Activated CD4-positive, CD25-positive, alpha-beta regulatory T cell treated with anti-CD3 and anti-CD28 coated beads, Interleukin-2, amount 50 U/mL, for 72 hours (primary cell): ENCODE measurements around the gene EFL1.
"Not testable (repeated sequence)": the region's sequence is repeated elsewhere in the genome, so short reads cannot be mapped to it uniquely, and the experiment has no call there.

Experiments
- DNase-seq: peaks from one replicate; pipeline ENCODE4 v3.0.0; 2021

Gene EFL1

DNA sequence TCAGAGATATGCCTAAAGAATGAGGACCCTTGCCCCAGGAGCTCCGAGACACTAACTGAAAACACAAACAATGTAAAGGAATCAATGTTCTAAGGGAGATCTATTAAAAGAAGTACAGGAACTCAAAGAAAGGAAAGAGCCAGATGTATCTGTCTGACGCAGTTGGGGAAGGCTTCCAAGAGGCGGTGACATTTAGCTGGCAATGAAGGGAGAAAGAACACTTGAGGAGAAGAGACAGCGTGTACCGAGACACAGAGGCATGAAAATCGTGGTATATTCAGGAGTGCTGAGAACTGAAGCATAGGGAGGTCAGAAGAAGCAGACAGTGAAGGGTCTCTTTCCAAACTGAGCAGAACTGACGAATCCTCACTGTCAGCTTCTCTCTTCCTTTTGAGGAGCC lies 66.7 kb downstream of the EFL1 start:
- not testable (repeated sequence) for DNase-seq

DNA sequence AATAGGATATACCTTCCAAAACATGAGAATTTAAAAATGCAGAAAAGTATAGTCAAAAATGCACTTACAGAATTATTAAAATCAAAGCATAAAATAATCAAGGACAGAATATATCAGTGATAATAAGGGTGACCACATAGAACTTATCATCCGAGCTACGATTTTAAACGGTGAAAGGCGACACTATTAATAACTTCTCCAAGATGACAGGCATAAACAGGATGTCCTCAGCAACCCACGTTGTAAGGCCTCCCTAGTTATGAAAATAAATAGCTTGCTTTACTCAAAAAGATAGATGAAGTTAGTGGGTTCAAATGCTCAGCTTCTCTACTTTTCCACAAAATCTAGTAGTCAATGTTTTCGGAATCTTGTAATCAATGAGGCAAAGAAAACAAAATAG lies 68.0 kb downstream of the EFL1 start:
- not testable (repeated sequence) for DNase-seq

DNA sequence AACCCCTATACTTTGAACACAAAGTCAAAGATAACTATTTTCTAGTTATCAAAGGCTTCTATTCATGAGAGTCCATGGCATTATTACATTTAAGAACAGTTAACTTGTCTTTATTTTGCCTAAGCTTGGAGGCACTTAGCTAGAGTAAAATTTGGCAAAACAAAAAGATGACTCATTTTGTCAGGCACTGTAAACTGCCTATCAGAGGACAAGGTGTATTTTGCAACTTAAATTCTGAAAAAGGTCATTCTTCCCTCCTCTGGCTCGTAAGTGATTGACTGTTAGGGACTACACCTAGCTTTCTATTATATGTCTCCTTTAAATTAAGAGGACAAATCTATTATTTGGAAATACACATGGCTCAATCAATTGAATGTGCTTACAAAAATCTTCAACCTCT lies 69.1 kb downstream of the EFL1 start:
- not testable (repeated sequence) for DNase-seq

DNA sequence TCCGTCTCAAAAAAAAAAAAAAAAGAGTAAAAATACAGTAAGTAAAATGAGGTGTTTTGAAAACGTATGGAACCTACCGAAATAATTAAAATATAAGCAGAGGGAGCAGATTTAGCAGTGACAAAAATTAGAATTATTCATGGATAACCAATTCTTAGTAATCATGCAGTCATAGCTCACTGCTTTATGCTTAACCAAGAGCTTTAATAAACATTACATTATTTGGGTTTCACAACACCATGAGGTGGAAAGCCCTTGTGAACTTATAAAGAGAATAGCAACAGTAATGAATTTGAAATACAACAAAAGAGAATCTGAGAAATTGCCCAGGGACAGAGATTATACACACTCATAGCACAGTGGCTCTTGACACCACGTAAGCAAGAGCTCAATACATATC lies 70.1 kb downstream of the EFL1 start:
- DNase-seq: not testable (repeated sequence)

DNA sequence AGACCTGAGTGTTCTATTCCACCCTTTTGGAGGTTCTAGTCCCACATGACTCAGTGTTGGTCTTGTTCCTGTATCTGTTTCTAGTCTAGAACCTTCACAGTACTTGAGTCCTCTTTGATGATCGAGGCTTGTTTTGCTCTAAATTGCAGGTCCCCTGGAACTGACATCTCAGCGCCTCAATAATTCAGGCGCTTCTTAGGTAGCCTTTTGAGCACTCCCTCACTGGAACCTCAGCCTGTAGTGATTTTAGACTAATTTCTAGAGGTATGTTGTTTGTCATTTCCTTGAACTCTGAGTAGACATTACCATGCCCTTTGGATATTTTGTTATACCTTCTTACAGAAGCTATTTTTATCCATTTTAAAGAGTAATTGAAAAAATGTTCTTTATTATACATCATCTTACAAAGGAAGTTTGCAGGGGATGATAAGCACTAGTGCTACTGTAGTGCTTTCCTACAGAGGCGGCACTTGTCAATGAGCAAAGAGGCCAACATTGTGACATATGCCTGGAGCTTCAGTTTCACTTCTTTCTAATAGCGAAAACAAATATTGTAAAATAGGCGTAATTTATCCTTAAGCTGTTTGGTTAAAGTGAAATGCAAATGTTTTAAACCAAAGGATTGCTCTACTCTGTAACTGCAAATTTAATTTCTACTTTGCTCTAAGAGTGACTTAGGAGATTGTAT lies 75.7 kb downstream of the EFL1 start:
- no peak for DNase-seq

DNA sequence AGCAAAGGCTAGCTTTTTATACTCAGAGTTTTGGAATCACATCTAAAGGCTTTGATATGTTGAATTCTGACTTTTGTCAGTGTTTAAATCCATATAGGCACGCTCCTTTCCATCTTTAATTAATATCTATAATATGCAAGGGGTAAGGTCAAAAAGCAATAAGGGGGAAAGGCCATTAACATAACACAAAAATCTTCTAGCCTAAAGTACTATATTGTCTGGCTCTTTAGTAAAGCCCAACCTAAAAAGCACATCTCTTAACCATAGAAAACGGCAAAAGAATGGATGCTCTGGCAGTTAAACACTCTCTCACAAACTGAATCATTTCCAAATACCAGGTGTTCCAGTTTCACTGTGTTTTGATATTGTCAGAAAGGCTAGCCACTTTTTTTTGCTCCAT lies 76.4 kb downstream of the EFL1 start:
- DNase-seq: no peak

DNA sequence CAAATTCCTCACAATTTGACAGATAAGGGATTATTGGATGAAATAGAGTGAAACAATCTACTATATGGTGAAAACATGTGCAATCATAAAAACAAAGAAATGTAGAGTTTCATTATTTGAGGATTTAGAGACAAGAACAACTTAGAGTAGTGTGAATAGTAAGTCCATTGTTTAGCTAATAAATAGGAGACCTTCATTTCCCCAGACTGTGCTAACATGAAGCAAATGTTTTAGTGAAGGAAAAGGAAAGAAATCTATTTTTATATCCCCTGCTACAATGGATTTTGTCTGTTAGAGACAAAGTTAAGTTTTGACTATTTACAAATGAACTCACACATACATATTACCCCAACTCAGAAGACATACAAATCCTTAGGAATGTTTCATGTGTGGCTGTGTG lies 77.8 kb downstream of the EFL1 start:
- DNase-seq: no peak

DNA sequence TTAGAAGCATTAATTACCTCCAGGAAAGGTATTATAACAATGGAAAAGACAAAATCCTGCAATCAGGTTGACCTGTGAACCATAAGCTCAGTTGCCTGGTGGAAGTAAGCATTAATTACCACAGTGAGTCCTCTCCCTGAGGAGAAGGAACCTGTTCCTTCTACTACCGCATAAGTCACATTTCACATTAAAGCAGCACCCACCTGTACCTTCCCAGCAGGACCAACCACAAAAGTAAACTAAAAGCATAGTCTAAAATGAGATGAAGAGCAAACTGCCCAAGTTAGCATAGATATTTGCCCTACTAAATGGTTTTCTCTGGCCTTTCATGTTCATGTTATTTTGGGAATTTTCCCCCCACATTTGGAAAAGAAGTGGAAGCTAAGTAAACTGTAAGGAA lies 78.2 kb downstream of the EFL1 start:
- no peak for DNase-seq

DNA sequence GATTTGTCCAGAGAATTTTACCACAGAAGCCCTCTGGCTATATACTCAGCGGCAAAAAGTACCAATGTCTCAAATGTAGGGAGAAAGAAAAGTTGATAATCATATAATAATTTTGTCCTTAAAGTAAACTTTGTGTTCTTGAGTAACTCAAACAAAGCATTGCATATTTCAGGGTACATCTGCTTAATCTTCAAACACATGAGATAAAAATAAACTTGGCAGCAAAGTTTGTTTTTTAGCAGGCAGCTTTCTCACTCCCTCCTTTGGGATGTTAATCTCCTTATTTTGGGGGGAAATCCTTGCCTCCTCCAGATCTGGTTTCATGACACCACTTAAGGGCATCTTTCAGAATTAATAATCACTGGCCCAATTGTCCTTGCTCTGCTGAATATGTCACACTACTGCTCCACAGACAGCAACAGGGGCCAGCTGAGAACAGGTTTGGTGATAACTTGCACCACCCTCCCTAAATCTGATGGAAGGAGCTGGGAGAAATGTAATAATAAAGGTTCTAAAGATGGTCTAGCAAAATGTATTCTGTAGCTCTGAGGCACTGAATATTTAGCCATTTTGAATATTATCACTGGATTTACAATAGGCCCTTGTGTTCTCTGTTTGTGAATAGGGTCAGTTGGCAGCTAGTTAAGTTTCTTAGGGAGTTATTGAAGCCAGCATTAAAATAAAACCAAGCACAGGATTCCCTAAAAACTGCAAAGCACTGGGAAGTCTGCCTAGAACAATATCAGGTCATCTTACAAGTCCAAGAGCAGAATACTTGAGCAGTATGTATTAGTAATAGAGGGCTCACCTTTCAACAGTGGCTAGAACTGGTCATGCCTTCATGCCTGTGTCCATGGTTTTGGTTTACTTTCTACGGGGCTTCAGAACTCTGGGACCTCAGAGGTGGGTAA lies 79.2 kb downstream of the EFL1 start:
- no peak for DNase-seq

DNA sequence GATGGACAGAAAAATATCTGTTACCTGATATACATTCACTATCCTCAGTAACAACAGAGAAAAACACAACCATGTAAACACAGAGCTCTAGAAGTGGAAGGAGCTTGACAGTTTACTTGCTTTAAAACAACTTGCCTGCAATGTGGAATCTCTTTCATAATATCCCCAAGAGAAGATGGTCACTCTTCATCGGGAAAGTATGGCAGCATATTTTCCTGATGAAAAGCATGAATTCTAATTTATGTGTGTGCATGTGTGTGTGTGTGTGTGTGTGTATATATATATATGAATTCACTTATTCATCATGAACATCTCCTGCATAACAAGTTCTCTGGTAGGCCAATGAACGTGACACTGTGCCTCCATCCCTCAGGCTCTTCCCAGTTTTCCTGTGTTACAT lies 81.2 kb downstream of the EFL1 start:
- DNase-seq: no peak

DNA sequence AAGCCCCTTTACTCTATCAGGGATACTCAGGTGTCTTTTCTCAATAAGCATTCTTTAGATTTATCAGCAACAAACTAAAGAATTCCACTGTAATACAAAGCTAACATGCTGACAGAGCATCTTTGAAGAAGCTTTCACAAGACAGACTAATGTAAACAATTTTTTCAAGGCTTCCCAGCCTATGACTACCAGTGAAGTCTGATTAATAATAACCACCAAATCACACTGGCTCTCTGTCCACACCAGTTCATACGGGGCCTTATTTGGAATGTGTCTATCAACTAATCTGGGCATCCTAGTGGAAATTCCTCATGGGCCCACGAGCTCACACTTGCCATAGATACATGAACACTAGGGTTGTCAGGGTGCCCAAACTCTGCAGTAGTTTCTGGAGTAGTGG lies 84.5 kb downstream of the EFL1 start:
- DNase-seq: no peak

DNA sequence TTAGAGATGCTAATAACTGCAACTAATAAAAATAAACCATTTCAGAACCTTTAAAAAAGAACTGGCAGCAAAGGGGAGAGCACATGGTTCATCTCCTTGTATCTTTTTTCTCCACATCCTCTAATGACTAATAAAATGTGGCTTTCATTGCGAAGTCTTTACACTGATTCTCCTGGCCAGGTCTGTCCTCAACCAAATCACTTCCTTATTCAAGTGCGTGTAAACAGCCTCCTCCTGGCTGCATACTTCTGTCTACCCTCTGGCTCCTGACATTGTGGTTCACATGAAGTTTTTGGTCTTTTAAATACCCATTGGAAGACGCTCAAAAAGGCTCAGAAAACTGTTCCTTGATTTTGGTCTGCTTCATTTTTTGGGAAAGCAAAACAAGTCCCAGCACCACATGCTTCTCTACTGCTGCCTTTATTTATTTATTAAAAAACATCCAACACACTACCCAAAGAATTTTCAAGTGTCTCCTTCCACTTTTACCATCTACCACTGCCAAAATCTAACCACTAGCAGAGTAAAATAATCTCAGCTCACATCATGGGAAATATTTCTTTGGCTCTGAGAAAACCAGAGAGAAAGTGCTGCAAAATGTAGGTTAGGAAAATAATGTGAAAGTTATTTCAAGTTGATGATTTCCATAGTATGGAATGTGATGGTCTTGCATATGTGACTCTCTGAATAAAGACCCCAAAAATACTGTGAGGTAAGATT lies 85.1 kb downstream of the EFL1 start:
- DNase-seq: no peak

DNA sequence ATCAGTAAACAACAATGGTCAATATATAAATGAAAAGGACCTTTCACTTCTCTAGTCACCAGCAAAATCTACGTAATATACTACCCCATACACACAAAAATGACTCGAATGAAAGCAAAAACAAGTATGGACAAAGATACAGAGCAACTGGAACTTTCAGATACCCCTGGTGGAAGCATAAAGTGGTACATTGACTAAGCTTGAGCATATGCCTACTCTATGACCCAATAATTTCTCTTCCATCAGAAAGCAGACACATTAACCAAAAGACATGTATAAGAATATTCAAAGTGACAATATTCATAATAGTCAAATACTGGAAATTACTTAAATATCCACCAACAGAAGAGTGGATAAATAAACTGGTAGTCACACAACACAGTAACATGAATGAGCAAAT lies 86.0 kb downstream of the EFL1 start:
- DNase-seq: no peak

DNA sequence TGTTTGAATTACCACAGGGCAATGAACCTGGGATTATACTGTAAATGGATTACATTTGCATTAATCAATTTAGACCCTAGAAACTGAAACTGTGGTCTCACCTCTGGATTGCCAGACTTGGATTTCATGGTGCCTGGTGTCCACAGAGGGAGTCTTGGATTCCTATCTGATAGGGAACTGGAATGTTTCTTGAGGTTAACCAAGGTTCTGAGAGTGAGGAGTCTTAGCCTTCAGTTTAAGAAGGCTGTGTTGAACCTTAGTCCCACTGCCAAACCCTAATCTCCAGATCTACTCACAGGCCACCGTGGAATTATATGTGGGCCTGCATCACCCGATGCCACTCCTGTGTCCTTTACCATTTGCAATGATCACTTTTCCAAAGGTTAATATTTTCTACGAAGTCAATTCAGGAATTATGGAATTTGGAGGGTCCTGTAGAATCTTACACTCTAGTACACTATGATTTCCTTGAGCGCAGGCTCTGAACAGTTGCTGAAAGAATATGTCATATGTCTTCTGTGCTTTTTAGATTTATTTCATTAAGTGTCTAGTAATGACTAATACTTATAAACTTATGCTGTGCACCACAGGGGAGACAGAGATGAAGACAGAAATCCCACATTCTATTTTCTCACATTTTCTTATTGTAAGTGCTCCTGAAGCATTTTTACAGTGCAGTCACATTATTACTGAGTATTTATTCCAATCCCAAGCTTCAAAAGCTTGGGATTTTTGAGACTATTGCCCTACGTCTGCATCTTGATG lies 87.9 kb downstream of the EFL1 start:
- no peak for DNase-seq

DNA sequence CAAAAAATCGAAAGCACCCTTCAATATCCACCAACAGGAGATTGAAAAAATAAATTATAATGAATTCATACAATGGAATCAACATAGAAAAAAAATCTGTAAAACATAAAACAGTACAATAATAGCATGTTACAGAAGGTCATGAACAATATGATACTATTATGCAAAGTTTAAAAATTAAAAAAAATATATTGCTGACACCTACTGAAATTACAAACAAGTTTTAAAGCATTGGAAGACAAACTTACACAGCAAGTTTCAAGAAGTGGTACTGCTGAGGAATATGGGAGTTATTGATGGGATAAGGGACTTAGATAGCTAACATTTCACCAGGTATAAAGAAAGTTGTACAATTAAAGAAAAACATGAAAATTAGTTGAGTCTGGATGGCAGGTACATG lies 89.4 kb downstream of the EFL1 start:
- DNase-seq: no peak

DNA sequence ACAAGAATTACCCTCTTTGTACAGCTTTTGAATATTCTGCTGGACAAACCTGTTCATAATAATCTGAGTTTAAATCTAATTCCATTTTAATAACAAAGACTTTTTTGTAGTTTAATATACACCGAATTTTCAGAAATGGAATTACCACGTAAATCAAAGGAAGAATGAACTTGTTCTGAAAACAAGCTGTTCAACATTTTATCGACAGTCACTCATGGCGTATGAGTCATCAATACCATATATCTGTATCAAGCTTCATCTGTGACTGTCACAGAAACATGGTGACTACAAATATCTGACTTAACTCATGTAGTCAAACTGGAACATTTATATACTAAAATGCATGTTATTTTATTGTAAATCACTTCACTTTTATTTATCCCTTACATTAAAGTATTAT lies 90.0 kb downstream of the EFL1 start:
- DNase-seq: no peak

DNA sequence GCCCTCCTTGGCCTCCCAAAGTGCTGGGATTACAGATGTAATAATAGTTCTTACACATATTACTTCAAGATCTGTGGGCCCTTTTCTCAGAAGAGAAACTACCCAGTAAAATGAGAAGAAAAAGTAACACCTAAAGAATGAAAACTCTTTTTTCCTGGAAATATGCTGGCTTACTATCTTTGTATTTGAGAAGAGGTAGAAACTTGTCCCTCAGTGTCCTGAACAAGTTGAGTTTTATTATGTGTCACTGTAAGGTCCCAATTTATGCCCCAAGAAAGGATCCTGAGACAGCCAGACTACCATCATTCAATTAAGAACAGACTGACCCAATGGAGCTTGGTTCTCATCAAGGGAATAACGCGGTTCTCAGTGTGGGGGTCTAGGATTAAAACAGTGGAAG lies 93.8 kb downstream of the EFL1 start:
- no peak for DNase-seq

DNA sequence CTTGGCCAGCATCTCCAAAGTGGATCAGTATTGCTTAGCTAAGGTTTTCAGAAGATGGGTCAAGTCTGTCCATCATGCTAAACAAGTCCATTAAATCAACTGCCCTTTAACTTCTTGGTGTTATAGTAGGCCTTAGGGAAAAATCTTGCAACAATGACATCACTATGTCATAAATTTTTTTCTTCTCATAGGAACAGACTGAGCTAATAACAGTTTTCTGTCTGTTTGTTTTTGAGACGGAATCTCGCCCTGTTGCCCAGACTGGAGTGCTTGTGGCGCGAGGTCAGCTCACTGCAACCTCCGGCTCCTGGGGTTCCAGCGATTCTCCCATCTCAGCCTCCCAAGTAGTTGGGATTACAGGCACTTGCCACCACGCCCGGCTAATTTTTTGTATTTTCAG lies 94.2 kb downstream of the EFL1 start:
- no peak for DNase-seq

DNA sequence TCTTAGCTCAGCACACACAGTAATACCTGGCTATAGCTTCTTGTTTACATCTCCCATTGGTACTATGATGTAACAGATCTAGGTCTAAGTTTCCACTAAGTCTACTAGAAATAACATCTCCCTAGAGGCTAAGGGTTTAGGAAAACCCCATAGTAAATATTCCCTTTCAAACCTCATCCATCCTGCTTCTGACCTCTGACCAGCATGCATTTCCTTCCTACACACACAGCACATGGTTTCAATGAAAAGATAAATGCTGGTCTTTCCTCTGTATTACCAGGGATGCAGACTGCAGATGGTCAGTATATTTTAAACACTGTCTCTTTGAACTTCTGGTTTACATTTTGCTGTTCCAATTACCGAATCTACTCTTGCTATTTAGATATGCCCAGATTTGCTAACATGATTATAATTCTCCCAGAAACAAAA lies 96.6 kb downstream of the EFL1 start:
- DNase-seq: no peak

DNA sequence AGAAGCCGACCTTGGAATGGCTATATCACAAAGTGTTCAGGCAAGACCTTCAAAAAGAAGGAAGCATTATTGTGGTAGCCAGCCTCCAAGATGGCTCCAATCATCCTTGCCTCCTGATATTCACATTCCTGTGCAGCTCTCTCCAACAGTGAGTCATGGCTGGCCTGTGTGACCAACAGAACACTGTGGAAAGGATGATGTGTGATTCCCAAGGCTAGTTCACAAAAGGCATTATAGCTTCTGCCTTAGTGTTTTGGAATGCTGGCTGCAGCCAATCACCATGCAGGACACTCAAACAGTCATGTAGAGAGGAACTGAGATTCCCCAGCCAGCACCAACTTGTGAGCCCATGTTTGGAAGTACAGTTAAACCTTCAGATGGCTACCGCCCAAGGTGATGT lies 102.6 kb downstream of the EFL1 start:
- no peak for DNase-seq

DNA sequence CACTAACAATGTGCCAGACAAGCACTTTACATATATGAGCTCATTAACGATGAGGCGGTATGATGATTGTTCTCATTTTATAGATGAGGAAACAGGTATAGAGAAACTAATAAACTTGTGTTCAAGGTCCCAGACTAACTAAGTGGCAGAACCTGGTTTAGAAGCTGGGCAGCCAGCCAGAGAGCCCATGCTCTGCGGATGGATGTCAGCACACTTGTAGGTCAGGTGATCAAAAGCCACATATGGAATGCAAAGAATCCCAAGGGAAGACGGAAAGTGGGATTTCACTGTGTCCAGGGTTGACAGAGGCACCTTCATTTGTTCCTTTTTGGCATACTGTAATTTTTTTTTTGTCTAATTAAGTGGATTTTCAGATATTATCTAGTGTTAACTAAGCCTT lies 103.7 kb downstream of the EFL1 start:
- DNase-seq: no peak

DNA sequence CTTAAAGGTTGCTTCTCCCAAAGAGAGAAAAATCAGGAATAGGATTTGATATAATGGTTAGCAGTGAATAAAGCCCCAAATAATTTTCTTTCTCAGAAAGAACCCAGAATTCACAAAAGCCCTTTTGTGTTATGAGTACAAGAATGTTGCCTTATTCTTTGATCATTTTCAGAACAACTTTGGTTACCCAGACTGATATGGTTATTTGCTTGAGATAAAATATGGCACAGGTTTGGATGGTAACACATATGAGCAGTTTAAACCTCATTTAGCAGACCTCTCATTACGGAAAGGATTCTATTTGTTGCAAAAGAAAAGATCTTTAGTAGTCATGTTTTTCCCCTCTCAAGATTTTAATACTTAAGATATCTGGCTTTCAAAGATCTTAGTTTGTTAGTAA lies 111.9 kb downstream of the EFL1 start:
- no peak for DNase-seq

DNA sequence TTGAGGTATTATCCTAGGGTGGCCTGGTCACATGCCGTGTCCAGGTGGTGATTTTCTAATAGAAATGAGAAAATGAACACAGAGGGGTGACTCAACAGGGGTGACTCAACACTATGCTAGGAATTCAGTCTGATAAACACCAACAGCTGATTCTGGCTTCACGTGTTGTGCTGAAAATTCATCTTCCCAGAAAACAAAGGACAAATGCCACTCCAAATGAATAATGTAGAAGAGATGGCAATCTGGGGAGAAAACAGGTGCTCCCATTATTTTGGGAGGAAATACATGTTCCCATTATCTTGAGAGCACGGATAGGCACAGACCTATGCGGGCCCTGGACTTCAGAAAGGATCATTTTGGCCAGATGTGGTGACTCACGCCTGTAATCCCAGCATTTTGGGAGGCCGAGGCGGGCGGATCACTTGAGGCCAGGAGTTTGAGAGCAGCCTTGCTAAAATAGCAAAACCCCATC lies 115.5 kb downstream of the EFL1 start:
- no peak for DNase-seq
